ENCODE measurements around the gene HMX1. TPM values are rescaled to one million over a fixed set of nuclear protein-coding genes. Genes with fewer than 3 reads are reported as not detected.

HMX1 gene
- polyA plus RNA-seq, 1 of the 3 experiments (the other 2 are of a cell fraction): 0.20 TPM

- no peaks in the 10 kb centered on the region for H3K79me2 ChIP-seq (ENCODE audit: insufficient read depth)
- CTCF ChIA-PET: interaction anchor here (0.8 to 3.0 kb wide), 5 partner anchors 10 to 301 kb away, joined by 3 to 15 read pairs (median 3); no protein-coding TSS in a partner anchor
- peak; percentile 27 for DNase-seq
Observed at GRCh38 chr4:8908206-8908893, 36.7 kb upstream of the HMX1 start.

More at GRCh38 chr4:8908206-8908893, 36.7 kb upstream of the HMX1 start:
- Histone ChIP-seq H4K20me1 (ENCODE audit: insufficient read depth) (no peaks in the 10 kb centered on the region), H3K36me3 (replicated peaks in 1 of 2; ENCODE audit: control insufficient read depth in 1 of 2, insufficient read depth in 2 of 2, low read length in 1 of 2) (no peaks in the 10 kb centered on the region), H3K27me3 (ENCODE audit: insufficient read depth) (no peaks in the 10 kb centered on the region), H3K9me3 (no peaks in the 10 kb centered on the region), H3K4me1 (ENCODE audit: control insufficient read depth in 1 of 2, insufficient read depth in 2 of 2, low read depth in 1 of 2, low read length in 1 of 2) (peaks cover 0 to 15% of the 10 kb centered on the region in 2 experiments; a peak in 1 of 4 replicates), H3K9ac (no peak overlapping the region), H3K4me3 (ENCODE audit: low read depth in 2 of 2, low read length in 1 of 2) (no peak overlapping the region), H3F3A (replicated peaks; ENCODE audit: insufficient read depth) (no peaks in the 10 kb centered on the region), H3K9me2 (no peaks in the 10 kb centered on the region), H2AFZ (ENCODE audit: low read depth) (no peak overlapping the region), H3K4me2 (no peak overlapping the region), H3K27ac (ENCODE audit: low read depth in 2 of 2, low read length in 1 of 2) (no peak overlapping the region)
- POLR2A ChIA-PET: no interaction called here
- 69% methylated on average over 24 of the region's 34 CpGs for WGBS (ENCODE audit: low lambda C conversion rate)
- TF ChIP-seq POLR2AphosphoS5 (IDR thresholded peaks at IDR 0.05; ENCODE audit: low read depth, low read length): no peak
- TF ChIP-seq MXI1 (IDR thresholded peaks at IDR 0.05; ENCODE audit: low read depth, low read length): no peak
- no peak for TF ChIP-seq FOSL2 (IDR thresholded peaks at IDR 0.05; ENCODE audit: borderline replicate concordance, low read depth)
- TF ChIP-seq FOXM1 (IDR thresholded peaks at IDR 0.05; ENCODE audit: low read depth): no peak
- TF ChIP-seq CTCF (IDR thresholded peaks at IDR 0.05): no peak
- TF ChIP-seq PBX3 (IDR thresholded peaks at IDR 0.05): no peak
- TF ChIP-seq MEF2A (IDR thresholded peaks at IDR 0.05; ENCODE audit: borderline replicate concordance, low read depth): no peak
- no peak for TF ChIP-seq NFIC (IDR thresholded peaks at IDR 0.05; ENCODE audit: borderline replicate concordance)
- no peak for TF ChIP-seq YY1 (IDR thresholded peaks at IDR 0.05; ENCODE audit: low read depth)
- TF ChIP-seq, protein P1, sequence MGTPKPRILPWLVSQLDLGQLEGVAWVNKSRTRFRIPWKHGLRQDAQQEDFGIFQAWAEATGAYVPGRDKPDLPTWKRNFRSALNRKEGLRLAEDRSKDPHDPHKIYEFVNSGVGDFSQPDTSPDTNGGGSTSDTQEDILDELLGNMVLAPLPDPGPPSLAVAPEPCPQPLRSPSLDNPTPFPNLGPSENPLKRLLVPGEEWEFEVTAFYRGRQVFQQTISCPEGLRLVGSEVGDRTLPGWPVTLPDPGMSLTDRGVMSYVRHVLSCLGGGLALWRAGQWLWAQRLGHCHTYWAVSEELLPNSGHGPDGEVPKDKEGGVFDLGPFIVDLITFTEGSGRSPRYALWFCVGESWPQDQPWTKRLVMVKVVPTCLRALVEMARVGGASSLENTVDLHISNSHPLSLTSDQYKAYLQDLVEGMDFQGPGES (IDR thresholded peaks at IDR 0.05; ENCODE audit: low read depth, low read length): no peak

All from SK-N-SH (cell line).